AG04449 (cell line): Measurements from ENCODE around the gene NCOA7.
"Not testable (repeated sequence)": the region's sequence is repeated elsewhere in the genome, so short reads cannot be mapped to it uniquely, and the experiment has no call there.

Experiments used
- CTCF ChIA-PET: fragments of 350-600 bp; formaldehyde crosslinking; extraction: SDS; loops from one replicate; lab custom pipeline; 2021; ENCODE audit warnings: antibody characterized with exemption; lab: Yijun Ruan, JAX
- POLR2A ChIA-PET: fragments of 400-600, 350-600 bp; formaldehyde crosslinking; extraction: SDS; loops from one replicate; lab custom pipeline; 2020; ENCODE audit warnings: antibody characterized with exemption, inconsistent platforms; lab: Yijun Ruan, JAX
- DNase-seq: peaks from one replicate; pipeline ENCODE4 v3.0.0-alpha.2; 2010; ENCODE audit warnings: low read depth, low spot score
- H3K4me3 ChIP-seq: 2 replicates; pipeline ENCODE4 v1.5.1; 2011; ENCODE audit warnings: low read depth, mild to moderate bottlenecking, control low read depth, low read length
- CTCF ChIP-seq: IDR thresholded peaks from one replicate; pipeline ENCODE4 v1.5.1; 2011; ENCODE audit warnings: mild to moderate bottlenecking, moderate library complexity, low read length, control low read depth, inconsistent platforms; ENCODE audit not compliant: insufficient read depth; ENCODE audit errors: missing control alignments

NCOA7 gene

GRCh38 chr6:125910527-125910926, 119.8 kb downstream of the NCOA7 start:
- DNase-seq = no peak
- no peak overlapping the region for H3K4me3 ChIP-seq
- POLR2A ChIA-PET = no interaction called here
- CTCF ChIA-PET = interaction anchor here (0.8 to 1.2 kb wide), 4 partner anchors 9 to 64 kb away, joined by 3 to 4 read pairs (median 4); no protein-coding TSS in a partner anchor
- TF ChIP-seq CTCF = no peak

GRCh38 chr6:125911051-125911451, 120.3 kb downstream of the NCOA7 start:
- DNase-seq, H3K4me3 ChIP-seq, POLR2A ChIA-PET: not testable (repeated sequence)
- CTCF ChIA-PET = interaction anchor here (0.9 to 1.2 kb wide), 3 partner anchors 10 to 45 kb away, joined by 3 to 4 read pairs (median 4); no protein-coding TSS in a partner anchor

GRCh38 chr6:125912430-125912829, 121.7 kb downstream of the NCOA7 start:
- CTCF ChIA-PET = interaction anchor here (2.4 kb wide), 1 partner anchor 44 kb away, joined by 19 read pairs; the partner anchor contains the start of gene HINT3
- DNase-seq, H3K4me3 ChIP-seq: not testable (repeated sequence)
- POLR2A ChIA-PET = interaction anchor here (0.7 kb wide), 1 partner anchor 63 kb away, joined by 3 read pairs; no protein-coding TSS in a partner anchor

GRCh38 chr6:125913145-125913544, 122.4 kb downstream of the NCOA7 start:
- H3K4me3 ChIP-seq = no peak overlapping the region
- DNase-seq = no peak
- no peak for TF ChIP-seq CTCF
- ChIA-PET CTCF (interaction anchor here (1.6 to 2.4 kb wide), 3 partner anchors 39 to 61 kb away, joined by 3 to 19 read pairs (median 6); partner anchors contain the start of gene HINT3), POLR2A (no interaction called here)

GRCh38 chr6:125913864-125914351, 123.1 kb downstream of the NCOA7 start:
- ChIA-PET CTCF (interaction anchor here (1.0 to 2.4 kb wide), 6 partner anchors 12 to 122 kb away, joined by 3 to 19 read pairs (median 4); partner anchors contain the start of gene HINT3), POLR2A (interaction anchor here (0.6 kb wide), 1 partner anchor 42 kb away, joined by 4 read pairs; no protein-coding TSS in a partner anchor)
- TF ChIP-seq CTCF = no peak
- H3K4me3 ChIP-seq = no peak overlapping the region
- DNase-seq = peak; percentile 95

- H3K4me3 ChIP-seq = no peak overlapping the region
Observed at GRCh38 chr6:125918230-125918629, 127.5 kb downstream of the NCOA7 start.

More at GRCh38 chr6:125918230-125918629, 127.5 kb downstream of the NCOA7 start:
- TF ChIP-seq CTCF = no peak
- no peak for DNase-seq
- ChIA-PET POLR2A (no interaction called here), CTCF (interaction anchor here (0.8 to 5.6 kb wide), 3 partner anchors 12 to 38 kb away, joined by 5 to 28 read pairs (median 19); partner anchors contain the start of gene HINT3)
